Measurements from ENCODE around the gene TTC12.

TTC12 gene, protein sequence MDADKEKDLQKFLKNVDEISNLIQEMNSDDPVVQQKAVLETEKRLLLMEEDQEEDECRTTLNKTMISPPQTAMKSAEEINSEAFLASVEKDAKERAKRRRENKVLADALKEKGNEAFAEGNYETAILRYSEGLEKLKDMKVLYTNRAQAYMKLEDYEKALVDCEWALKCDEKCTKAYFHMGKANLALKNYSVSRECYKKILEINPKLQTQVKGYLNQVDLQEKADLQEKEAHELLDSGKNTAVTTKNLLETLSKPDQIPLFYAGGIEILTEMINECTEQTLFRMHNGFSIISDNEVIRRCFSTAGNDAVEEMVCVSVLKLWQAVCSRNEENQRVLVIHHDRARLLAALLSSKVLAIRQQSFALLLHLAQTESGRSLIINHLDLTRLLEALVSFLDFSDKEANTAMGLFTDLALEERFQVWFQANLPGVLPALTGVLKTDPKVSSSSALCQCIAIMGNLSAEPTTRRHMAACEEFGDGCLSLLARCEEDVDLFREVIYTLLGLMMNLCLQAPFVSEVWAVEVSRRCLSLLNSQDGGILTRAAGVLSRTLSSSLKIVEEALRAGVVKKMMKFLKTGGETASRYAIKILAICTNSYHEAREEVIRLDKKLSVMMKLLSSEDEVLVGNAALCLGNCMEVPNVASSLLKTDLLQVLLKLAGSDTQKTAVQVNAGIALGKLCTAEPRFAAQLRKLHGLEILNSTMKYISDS

DNA sequence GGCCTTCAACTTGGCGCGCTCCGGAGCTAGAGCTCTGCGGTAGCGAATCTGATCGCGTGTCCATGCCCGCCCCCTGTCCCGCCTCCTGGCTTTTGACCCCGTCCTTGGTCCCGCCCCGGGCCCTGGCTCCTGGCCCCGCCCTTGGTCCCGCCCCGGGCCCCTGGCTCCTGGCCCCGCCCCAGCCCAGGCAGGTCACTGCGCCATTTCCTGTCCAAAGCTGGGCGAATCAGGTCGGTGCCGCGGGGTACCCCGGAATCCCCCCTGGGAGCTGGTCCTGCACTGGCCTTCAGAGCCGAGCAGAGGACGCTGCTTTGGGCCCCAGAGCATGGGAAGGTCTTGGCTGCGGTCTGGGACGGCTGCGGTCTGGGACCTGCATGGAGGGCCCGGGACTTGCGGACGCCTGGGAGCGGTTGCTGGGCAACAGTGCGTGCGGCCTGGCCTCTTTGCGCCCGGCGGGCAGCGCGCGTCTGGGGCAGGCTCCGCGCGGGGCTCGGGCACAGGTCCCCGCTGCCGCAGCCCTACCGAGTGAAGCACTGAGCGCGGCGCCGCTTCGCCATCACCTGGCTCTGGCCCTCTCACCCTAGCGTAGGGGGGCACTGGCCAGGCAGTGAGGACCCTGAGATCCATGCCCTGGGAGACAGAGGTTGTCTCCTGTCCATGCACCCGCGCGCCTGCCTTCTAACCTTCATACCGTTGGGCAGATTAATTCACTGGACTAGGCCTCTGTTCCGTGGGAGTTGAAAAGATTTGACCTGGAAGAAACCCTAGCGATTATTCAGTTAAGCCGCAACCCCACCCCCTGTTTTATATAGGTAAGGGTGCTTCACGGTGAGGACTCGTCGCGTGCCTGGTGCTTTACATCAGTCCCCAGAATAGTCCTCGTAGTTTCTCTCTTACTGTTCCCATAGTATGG is at the start of gene TTC12:
Gene TTC12 (plus strand): TSS at position 195 of the 913 bp plus-strand sequence. CDS start 1,675 bp downstream, outside the sequence.
- DNase-seq = no peak
- in situ Hi-C loops (cut with MboI; ENCODE audit: low pct_unique_long_range_greater_than_20kb, low sequenced_read_pairs) = no loop called here

DNA sequence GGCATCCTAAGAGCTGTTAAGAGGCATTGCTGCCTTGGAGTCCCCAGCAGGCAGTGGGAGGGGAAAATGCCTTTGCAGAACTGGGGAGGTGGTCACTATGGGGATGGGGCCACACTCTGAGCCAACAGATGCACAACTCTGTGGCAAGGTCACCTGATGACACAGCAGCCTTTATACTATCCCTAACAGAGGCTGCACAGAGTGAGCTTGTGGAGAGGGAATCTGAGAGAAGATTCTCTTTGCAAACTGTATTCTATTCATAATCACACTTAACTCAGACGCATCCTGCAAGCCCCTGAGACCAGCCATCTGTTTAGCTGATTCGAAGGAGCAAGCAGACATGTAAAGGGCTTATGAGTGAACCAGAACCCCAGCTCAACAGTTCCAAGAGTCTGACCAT is 49.0 kb upstream of the TTC12 start:
- DNase-seq = no peak
- in situ Hi-C loops (cut with MboI; ENCODE audit: low pct_unique_long_range_greater_than_20kb, low sequenced_read_pairs) = no loop called here

DNA sequence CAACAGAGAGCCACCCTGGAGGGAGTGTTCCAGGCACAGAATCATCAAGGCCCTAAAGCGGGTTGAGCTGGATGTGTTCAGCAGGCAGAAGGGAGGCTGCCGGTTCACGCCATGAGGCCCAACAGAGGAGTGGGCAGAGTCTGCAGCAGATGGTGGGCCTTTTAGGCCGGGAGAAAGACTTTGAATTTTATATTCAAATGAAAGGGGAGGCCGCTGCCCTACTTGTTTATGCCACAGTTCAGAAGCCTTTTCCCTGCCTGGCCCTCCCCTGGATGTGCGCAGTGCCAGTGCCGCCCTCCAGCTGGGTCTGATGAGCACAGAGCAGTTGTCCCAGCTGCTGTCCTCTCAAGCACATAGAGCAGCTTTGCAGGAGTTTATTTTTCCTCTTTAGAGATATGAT is 46.9 kb upstream of the TTC12 start:
- DNase-seq = no peak
- in situ Hi-C loops (cut with MboI; ENCODE audit: low pct_unique_long_range_greater_than_20kb, low sequenced_read_pairs) = no loop called here

DNA sequence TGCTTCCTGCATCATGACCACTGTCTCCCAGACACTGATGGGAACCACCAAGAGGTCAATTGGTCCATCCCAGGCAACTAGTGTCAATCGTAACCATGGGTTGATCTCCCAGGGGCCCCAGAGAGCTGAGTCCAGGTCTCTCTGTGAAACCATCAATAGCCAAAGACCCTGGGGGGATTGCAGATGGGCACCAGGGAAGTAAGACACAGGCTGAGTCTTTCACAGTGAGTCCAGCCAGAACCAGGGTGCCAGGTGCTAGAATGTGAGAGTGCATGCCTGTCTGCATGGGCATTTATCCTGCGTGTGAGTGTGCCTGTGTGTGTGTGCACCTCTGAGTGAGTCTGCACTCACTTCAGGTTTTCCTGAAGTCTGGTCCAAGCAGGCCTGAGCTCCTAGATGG is 45.3 kb upstream of the TTC12 start:
- in situ Hi-C loops (cut with MboI; ENCODE audit: low pct_unique_long_range_greater_than_20kb, low sequenced_read_pairs) = no loop called here
- no peak for DNase-seq

DNA sequence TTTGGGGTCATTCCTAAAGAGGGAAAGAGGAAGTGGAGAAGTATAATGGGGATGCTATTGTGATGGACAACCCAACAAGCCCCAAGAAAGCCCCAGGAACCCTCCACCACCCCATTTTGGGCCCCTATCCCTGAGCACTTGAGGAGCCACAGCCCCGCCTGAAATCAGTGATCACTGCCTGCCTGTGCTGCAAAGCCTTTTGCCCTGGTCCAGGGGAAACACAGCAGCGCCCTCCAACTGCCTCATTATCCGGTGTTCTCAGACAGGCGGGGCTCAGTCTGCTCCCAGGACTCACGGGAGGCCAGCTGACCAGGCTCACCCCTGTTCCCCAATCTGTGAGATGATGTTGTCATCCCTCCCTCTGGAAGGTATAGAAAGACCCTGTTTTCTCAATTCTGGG is 44.7 kb upstream of the TTC12 start:
- no peak for DNase-seq

DNA sequence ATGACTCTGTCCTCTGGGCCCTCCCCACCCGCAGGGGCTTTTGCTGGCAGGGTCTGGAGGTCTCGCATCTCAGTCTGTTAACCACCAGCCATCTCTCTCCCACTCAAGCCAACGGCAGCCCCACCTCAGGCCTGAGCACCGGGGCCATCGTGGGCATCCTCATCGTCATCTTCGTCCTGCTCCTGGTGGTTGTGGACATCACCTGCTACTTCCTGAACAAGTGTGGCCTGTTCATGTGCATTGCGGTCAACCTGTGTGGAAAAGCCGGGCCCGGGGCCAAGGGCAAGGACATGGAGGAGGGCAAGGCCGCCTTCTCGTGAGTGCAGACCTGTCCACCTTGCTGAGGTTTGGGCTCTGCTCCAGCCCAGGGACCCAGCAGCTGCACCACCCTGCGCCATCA is 44.3 kb upstream of the TTC12 start:
- in situ Hi-C loops (cut with MboI; ENCODE audit: low pct_unique_long_range_greater_than_20kb, low sequenced_read_pairs) = no loop called here
- DNase-seq = no peak

More for the DNA sequence above, 44.7 kb upstream of the TTC12 start:
- in situ Hi-C loops (cut with MboI; ENCODE audit: low pct_unique_long_range_greater_than_20kb, low sequenced_read_pairs) = no loop called here

DNA sequence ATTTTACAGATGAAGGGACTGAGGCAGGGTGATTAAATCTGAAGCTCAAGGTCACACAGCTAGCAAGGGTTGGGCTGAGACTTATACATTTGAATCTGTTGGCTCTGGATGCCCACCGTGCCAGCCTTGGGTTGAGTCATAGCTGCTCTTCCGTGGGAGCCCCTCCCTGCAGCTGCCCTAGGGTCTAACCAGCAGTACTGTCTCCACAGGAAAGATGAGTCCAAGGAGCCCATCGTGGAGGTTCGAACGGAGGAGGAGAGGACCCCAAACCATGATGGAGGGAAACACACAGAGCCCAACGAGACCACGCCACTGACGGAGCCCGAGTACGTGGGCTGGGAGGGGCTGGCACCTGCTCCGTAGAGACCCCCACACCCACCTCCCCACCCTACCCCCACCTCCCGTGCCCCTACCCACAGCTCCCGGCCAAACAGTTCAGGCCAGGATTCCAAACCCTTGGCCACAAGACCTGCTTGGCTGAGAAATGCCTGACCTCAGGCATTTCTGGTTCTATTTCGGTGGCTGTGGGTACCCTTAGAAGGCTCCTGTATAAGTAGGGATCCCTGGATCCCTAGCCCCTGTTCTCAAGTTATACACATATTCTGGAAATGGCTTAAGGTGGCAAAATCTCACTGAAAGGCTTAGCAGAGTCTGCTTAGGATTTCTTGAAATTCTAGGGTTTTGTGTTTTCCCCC is 42.7 kb upstream of the TTC12 start:
- DNase-seq = no peak
- in situ Hi-C loops (cut with MboI; ENCODE audit: low pct_unique_long_range_greater_than_20kb, low sequenced_read_pairs) = no loop called here

DNA sequence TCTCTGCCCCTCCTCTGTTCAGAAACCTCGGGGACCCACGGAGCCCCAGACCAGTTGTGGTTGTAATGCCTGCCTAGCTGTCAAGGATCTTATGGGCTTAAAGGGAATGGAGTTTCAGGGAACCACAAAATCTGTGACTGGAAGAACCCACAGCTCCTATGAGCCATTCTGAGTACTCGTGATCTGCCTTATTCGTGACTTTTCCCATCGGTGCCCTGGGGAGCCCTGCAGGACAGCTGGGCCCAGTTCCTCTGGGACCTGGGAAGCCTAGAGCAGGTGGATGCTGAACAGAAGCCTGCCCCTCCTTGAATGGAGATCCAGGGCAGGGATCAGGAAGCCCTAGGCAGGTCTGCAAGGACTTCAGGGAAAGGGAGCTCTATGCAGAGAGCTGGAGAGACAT is 42.1 kb upstream of the TTC12 start:
- in situ Hi-C loops (cut with MboI; ENCODE audit: low pct_unique_long_range_greater_than_20kb, low sequenced_read_pairs) = no loop called here
- DNase-seq = no peak

DNA sequence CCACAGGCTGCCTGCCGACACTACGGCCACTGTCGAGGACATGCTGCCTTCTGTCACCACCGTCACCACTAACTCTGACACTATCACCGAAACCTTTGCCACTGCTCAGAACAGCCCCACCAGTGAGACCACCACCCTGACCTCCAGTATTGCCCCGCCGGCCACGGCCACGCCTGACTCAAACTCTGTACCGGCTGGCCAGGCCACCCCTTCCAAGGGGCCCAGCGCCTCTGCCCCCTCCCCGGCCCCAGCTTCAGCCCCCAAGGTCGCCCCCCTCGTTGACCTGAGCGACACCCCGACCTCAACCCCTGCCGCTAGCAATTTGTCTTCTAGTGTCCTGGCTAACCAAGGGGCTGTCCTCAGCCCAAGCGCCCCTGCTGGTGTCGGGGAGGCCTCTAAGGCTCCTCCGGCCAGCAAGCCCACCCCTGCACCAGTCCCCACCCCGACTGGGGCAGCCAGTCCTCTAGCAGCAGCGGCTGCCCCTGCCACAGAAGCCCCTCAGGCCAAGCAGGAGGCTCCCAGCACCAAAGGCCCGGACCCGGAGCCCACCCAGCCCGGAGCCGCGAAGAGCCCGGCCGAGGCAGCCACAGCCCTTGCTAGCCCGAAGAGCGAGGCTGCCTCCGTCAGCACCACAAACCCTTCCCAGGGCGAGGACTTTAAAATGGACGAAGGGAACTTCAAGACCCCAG is 41.3 kb upstream of the TTC12 start:
- in situ Hi-C loops (cut with MboI; ENCODE audit: low pct_unique_long_range_greater_than_20kb, low sequenced_read_pairs) = no loop called here
- no peak for DNase-seq

DNA sequence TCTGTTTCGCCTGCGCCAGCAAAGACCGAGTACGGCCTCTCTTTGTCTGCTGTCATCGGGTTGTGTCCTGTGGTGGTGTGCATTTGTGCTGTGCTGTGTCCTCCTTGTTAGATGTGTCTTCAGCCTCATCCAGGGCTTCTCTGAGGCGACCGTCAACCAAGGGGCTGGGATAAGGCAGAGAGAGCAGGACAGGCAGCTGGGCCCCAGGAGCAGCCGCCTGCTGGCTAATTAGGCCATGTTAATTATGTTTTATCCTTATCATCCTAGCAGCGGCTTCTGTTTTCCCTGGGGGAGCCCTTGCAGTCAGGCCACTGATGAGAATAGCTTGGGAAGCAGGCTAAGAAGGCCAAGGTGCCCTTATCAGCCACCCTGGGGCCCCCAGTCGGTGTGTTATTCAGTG is 40.7 kb upstream of the TTC12 start:
- in situ Hi-C loops (cut with MboI; ENCODE audit: low pct_unique_long_range_greater_than_20kb, low sequenced_read_pairs) = no loop called here
- DNase-seq = no peak

DNA sequence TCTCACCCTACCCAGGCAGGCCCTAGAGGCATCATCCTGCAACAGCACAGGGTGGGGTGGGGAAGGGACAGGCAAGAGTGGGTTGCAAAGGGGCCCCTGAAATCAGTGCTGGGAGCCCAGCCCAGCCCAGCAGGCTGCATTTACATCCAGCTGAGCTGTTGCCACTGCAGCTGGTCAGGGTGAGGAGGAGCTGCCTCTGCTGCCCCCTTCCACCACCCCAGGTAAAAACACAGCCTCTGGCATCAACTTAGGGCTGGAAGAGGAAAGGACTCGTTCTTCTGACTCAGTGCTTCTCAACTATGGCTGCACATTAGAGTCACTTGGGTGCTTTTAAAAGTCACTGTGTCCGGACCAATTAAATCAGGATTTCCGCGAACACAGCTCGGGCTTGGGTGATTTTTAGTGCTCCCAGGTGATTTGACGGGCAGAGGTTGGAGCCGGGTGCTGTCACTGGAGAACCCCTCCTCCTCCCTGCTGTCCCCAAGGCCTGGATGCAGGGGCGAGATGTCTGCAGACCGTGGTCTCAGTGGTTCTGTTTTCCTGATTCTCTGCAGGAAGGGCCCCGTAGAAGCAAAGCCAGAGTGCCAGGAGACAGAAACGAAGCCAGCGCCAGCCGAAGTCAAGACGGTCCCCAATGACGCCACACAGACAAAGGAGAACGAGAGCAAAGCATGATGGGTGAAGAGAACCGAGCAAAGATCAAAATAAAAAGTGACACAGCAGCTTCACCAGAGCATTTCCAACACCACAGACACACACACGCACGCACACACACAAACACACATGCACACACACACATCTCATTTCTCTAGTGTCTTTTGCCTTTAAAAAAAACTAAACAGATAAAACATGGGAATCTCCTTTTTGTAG is 39.4 kb upstream of the TTC12 start:
- no peak for DNase-seq
- in situ Hi-C loops (cut with MboI; ENCODE audit: low pct_unique_long_range_greater_than_20kb, low sequenced_read_pairs) = no loop called here

DNA sequence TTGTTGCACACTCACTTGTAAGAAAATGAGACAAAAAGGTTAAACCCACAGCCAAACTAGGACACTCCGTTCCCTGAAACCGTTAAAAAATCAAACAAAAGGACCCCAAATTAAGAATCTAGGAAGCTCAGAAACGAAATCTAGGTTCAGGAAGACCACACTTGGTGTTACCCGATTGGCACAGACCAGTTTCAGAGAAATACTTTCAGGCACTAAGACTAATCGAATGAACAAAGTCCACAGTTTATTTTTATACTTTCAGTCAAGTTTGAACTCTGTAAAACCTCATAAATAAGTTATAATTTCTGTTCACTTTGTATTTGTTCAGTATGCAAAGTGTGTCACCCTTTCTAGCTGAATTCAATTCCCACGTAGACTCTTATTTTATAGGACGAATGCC is 38.8 kb upstream of the TTC12 start:
- DNase-seq = no peak
- in situ Hi-C loops (cut with MboI; ENCODE audit: low pct_unique_long_range_greater_than_20kb, low sequenced_read_pairs) = no loop called here

DNA sequence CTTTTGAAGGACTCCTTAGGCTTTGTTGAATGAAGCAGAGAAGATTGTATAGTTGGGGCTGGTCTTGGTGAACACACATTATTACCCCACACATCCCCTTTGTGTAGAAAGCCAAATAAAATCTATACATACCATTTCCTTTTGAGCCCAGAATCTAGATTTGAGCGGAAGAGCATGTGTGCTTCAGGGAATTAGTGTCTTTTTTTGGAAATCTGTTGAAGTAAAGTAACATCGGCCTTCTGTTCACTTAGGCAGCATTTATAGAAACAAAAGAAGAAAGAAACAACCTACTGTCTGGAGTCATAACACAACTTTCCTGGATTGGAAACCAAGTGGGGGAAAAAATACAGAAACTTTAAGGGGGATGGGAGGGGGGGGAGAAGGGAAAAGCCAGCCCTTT is 37.9 kb upstream of the TTC12 start:
- no peak for DNase-seq
- in situ Hi-C loops (cut with MboI; ENCODE audit: low pct_unique_long_range_greater_than_20kb, low sequenced_read_pairs) = no loop called here

DNA sequence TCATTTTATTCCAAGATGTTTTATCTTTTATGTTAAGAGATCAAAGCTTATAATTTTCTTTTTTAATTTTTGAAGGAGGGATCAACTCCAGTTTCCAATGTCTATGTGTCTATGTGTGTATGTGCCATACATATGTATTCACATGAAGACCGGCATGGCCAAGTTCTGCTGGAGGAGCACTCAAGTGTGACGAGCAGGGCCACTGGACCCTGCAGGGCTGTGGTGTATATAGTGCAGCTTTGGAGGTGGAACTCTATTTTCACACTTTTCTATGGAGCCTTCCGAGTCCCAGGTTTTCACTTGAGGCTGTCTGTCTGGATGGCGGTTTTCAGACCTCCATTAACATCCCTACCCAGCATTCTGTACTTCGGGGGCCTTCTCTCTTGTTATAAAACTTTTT is 36.5 kb upstream of the TTC12 start:
- DNase-seq = no peak
- in situ Hi-C loops (cut with MboI; ENCODE audit: low pct_unique_long_range_greater_than_20kb, low sequenced_read_pairs) = no loop called here

DNA sequence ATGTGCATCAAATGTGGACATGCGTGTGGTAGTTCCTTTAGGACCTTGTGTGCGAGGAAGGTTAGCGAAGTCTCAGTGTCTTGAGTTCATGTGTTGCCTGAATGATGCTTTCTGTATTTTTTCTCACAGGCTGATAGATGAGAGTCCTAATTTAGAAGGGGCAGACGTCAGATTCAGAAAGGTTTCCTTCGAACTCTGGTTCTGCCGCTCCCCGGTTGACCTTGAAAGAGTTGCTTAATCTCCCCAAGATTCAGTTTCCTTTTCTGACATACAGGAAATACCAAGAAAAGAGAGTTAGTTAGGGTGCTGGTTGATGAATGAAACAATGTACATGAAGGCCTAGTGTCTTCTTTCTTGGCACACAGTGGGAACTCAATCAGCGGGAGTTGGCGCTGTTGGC is 35.9 kb upstream of the TTC12 start:
- in situ Hi-C loops (cut with MboI; ENCODE audit: low pct_unique_long_range_greater_than_20kb, low sequenced_read_pairs) = no loop called here

DNA sequence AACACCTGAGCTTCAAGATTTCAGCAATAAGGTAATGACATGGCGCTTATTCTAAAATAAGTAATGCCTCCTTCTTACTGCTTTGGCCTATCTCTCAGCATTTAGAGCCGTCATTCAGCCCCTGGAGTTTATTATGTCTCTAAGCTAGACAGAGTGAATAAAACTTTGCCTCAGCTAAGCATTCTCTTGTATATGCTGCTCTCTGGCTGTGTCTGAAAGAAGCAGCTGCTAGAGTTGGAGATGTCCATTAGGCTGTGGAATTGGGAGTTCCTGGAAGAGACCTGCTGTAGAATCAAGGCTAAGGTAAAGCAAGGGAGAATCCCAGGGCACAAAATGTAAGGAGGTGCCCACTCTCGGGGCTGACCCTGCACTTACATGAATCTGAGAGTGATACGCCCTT is 35.5 kb upstream of the TTC12 start:
- DNase-seq = no peak
- in situ Hi-C loops (cut with MboI; ENCODE audit: low pct_unique_long_range_greater_than_20kb, low sequenced_read_pairs) = no loop called here

More for the DNA sequence above, 35.9 kb upstream of the TTC12 start:
- DNase-seq = no peak

DNA sequence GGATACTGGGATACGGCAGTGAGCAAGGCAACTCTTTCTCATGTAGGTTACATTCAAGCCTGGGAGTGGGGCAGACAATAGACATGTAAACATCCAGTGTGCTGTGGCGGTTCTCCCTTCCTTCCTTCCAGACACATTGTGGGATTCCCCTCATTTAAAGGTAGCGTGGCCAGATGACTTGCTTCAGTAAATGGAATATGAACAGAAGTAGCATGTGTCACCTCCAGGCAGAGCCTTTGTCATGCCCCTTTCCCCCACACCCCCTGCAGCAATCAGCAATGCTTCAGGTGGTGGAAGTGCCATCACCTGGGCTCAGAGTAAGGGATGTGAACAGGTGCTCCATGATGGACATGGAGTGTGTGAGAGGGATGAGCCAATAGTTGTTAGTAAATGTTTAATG is 34.8 kb upstream of the TTC12 start:
- in situ Hi-C loops (cut with MboI; ENCODE audit: low pct_unique_long_range_greater_than_20kb, low sequenced_read_pairs) = no loop called here
- no peak for DNase-seq
